NOMO-1 treated with DMSO at 0.1 percent for 48 hours (cell line): Measurements from ENCODE around the gene GRAMD1A.
"Not testable (repeated sequence)": the region's sequence is repeated elsewhere in the genome, so short reads cannot be mapped to it uniquely, and the experiment has no call there.

Experiments used
- DNase-seq: peaks from one replicate; lab custom pipeline; 2025; ENCODE audit not compliant: unreplicated experiment; lab: John Stamatoyannopoulos, UW

Gene GRAMD1A

GRCh38 chr19:34999498-35000337, at the start of gene GRAMD1A:
Gene GRAMD1A, plus strand, starts transcription at chr19:35000323. Its CDS starts 156 bp downstream, at chr19:35000479.
- peak; percentile 62 for DNase-seq

DNA sequence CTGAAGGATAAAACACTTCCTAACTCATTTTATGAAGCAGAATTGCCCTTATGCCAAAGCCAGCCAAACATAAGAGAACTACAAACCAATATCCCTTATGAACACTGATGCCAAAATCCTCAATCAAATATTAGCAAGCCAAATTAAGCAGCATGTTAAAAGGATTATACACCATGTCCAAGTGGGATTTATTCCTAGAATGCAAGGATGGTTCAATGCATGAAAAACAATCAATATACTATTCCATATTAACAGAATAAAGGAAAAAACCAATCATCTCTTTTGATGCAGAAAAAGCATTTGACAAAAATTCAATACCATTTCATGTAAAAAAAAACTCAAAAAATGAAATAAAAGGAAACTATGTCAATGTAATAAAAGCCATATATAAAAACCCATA, 47.0 kb upstream of the GRAMD1A start:
- no peak for DNase-seq

- no peak for DNase-seq
Measured at GRCh38 chr19:34957830-34958751, 42.0 kb upstream of the GRAMD1A start.

- no peak for DNase-seq
Measured at GRCh38 chr19:34959021-34959420, 41.1 kb upstream of the GRAMD1A start.

- no peak for DNase-seq
Measured at GRCh38 chr19:34960103-34960805, 39.9 kb upstream of the GRAMD1A start.

DNA sequence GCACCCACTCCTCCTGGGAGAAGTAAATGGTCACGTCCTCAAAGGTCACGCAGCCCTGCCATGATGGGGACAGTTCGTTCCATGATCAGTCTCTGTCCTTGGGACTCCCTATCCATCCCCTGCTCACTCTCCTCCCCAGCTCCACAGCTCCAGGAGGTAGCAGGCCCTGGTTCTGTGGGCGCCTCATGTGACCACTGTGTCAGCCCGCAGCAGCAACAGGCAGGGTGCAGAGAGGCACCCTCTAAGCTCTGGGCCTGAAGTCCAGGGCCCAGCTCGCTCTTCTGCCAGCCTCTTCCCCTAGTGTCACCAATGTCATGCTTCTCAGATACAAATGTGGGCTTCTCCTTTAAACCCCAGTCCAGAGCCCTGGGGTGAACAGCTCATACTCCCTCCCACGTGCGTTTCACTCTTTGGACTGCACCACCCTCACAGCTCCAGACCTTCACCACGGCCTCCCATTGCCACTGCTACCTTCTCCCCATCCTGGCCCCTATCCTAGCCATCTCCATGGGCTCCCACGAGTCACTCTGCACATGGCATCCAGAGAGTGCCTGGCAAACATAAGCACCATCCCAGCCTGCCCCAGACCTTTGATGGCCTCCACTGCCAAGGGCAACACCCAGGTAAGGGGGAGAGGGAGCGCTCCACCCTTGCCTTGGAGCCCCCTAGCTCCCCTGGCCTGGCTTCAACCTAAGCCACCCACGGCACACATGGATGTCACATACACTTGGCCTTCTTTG, 39.0 kb upstream of the GRAMD1A start:
- DNase-seq, result no peak

DNA sequence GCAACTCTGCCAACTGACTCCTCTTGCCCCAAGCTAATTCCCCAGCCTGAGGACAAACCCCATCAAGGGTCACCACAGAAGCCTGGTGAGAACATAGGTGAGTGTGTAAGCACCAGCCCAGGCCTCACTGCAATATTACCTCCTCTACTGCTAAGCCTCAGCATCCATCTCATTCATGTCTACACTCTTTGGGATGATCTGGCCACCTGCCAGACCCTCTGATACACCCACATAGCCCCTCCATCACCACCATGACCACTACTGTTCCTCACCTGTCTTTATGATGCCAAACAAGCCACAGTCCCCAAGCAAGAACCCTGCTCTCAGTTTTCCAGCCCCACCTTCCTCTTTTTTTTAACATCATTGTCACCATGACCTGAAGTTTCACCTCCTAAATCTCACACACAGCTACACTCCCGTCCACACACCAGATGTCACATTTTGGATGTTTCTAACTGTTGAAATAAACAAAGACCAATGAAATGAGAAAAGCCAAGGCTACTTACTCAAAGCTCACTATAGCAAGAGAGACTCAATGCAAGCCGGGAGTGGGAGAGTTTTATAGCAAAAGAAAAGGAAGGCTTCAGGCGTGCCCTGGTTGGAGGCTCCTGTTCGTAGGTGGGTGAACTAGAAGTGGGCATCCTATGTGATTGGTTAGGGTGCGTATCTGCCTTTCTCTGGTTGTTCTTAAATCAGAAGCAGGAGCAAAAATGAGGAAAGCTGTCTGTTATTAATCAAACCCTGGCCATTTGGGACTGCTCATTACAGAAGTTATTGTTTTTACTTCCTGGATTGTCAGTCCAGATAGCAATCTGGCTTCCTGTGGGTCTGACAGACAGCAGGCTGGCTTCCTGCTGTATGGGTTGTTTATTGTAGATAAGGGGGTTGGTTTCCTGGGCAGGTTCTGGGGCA, 38.1 kb upstream of the GRAMD1A start:
- DNase-seq, result no peak

GRCh38 chr19:34962687-34963572, 37.2 kb upstream of the GRAMD1A start:
- DNase-seq, result no peak

DNA sequence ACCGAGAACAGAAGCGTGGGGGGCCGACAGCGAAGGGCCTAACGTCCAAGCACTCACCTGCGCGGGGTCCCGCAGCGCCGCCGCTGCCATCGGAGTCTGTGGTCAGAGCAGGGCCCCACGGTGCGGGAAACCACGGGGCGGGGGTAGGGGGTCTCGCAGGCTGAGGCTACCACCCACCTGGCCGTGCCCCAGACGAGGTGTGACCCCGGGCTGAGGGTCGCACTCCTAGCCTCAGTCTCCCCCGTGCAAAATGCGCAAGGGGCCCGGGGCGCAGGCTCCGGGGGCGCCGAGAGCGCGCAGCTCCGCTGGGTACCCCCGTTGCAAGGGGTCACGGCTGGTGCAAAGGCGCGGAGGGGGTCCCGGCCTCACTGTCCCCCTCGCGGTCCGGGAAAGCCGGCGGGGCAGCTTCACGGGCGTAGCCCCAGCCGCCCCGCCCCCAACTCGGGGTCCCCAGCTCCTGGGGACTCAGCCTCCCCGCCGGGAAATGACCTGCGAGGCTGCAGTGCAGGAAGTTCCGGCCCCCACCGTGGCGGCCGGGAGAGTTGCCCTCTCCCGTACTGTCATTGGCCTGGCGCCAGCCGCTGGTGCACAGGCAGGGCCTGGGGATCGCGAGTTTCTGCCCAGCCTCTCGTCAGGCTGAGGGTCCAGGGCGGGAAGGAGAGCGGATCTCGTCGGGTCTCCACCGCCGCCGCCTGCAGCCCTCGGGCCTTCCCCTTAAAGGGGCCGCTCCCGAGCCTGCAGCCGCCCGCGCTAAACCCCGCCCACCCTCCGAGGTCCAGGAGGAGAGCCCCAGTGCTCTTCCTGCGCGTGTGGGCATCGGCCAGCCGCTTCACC, 36.3 kb upstream of the GRAMD1A start, which contains the start of gene ZNF792:
Gene ZNF792 (minus strand): TSS at position 657 of the 834 bp plus-strand sequence. CDS start 567 bp downstream, at position 90.
- DNase-seq, result peak; percentile 43

GRCh38 chr19:34964598-34964997, 35.5 kb upstream of the GRAMD1A start:
- DNase-seq, result no peak

- not testable (repeated sequence) for DNase-seq
Measured at GRCh38 chr19:34965505-34965904, 34.6 kb upstream of the GRAMD1A start.

DNA sequence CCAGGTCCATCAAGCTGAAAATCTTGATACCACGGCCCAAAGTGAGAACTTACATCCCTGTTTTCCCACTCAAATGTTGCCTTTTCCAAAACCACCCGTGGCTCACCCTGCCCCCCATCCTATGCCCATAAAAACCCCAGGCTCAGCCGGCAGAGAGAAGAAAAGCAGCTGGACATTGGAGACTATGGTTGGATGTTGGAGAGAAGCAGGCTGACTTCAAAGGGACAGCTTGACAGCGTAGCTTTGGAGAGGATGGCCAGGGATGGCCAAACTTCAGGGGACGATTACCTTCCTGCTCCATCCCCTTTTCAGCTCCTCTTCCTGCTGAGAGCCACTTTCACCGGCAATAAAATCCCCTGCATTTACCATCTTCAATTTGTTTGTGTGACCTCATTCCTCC, 32.6 kb upstream of the GRAMD1A start:
- no peak for DNase-seq

DNA sequence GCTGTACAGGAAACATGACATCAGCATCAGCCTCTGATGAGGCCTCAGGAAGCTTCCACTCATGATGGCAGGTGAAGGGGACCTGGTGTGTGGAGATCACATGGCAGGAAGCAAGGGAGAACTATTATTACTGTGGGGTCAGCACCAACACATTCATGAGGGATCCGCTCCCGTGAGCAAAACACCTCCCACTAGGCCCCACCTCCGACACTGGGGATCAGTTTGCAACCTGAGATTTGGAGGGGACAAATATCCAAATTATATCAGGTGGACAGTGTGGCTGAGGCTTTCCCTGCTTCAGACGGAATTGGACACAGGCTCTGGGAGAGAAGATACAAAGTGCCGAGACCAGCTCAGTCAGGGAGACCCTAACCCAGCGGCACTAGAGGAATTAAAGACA, 30.4 kb upstream of the GRAMD1A start:
- DNase-seq, result no peak

DNA sequence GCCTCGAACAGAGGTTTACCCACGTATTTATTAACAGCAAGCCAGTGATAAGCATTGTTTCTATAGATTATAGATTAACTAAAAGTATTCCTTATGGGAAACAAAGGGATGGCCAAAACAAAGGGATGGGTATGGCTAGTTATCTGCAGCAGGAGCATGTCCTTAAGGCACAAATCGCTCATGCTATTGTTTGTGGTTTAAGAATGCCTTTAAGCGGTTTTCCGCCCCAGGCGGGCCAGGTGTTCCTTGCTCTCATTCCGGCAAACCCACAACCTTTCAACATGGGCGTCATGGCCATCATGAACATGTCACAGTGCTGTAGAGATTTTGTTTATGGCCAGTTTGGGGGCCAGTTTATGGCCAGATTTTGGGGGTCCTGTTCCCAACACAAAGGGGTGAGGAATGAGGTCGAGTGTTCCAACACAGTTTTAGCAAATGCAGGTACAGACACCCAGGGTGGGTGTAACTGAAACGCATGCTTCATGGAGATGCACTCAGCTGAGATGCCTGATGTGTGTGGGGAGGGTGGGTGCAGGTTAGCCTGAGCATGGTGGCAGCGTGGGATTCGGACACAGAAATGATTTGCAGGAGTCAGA, 29.8 kb upstream of the GRAMD1A start:
- not testable (repeated sequence) for DNase-seq

- no peak for DNase-seq
Measured at GRCh38 chr19:34972163-34972705, 27.9 kb upstream of the GRAMD1A start.

DNA sequence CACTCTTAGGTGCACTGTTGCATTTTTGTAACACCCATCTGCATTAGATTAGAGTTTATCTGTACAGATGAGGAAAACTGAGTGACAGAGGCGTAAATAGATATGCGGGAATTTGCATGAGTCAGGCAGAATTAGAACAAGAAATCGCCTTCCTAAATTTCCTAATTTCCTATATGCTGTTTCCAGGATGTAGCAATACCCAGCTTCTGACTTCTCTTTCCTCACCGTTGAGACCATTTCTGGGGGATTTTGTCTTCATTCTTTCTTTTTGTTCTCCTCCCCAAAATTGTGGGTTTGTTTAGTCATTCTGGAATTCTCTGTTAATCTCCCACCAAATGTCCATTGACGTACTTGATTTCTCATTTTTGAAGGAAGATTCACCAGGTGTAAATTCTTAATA, 25.5 kb upstream of the GRAMD1A start:
- DNase-seq, result no peak

GRCh38 chr19:34975056-34975455, 25.1 kb upstream of the GRAMD1A start:
- no peak for DNase-seq
